Activated CD4-positive, alpha-beta memory T cell treated with anti-CD3 and anti-CD28 coated beads, Interleukin-2, amount 10 ng/mL, durations not matched to agents 7 days and 5 days (primary cell): Measurements from ENCODE around the gene SIVA1. TPM values are rescaled to one million over a fixed set of nuclear protein-coding genes. Genes with fewer than 3 reads are reported as not detected.

Experiments used
- CTCF ChIA-PET: fragments of 350-600 bp; sonication (Branson Sonifier 250); formaldehyde crosslinking; loops from one replicate; lab custom pipeline; 2021; ENCODE audit warnings: antibody characterized with exemption, inconsistent platforms; lab: Charles Lee
- POLR2A ChIA-PET: fragments of 350-600 bp; sonication (Branson Sonifier 250); formaldehyde crosslinking; loops from one replicate; lab custom pipeline; 2021; ENCODE audit warnings: antibody characterized with exemption; lab: Charles Lee
- DNase-seq: peaks from one replicate; pipeline ENCODE4 v3.0.0-alpha.2; 2020
- H3K27ac Mint-ChIP-seq: one replicate; pipeline ENCODE4 v1.8.0; 2021; ENCODE audit warnings: mild to moderate bottlenecking, mixed read lengths
- H3K27me3 Mint-ChIP-seq: one replicate; pipeline ENCODE4 v1.8.0; 2021; ENCODE audit warnings: mixed read lengths
- H3K36me3 Mint-ChIP-seq: one replicate; pipeline ENCODE4 v1.8.0; 2021; ENCODE audit warnings: low read depth, mixed read lengths
- H3K4me1 Mint-ChIP-seq: one replicate; pipeline ENCODE4 v1.8.0; 2021; ENCODE audit warnings: mixed read lengths
- H3K4me3 Mint-ChIP-seq: one replicate; pipeline ENCODE4 v1.8.0; 2021; ENCODE audit warnings: mild to moderate bottlenecking, mixed read lengths
- H3K9me3 Mint-ChIP-seq: one replicate; pipeline ENCODE4 v1.8.0; 2021; ENCODE audit warnings: mixed read lengths
- total RNA-seq, 2 experiments: library from RNA; stranded (reverse); gene quantifications; one replicate each; pipeline ENCODE4 v1.2.3, GENCODE V29; 2021

Gene SIVA1
- total RNA-seq, 2 experiments from 2014 or later: 87.0 to 96.2 TPM

DNA sequence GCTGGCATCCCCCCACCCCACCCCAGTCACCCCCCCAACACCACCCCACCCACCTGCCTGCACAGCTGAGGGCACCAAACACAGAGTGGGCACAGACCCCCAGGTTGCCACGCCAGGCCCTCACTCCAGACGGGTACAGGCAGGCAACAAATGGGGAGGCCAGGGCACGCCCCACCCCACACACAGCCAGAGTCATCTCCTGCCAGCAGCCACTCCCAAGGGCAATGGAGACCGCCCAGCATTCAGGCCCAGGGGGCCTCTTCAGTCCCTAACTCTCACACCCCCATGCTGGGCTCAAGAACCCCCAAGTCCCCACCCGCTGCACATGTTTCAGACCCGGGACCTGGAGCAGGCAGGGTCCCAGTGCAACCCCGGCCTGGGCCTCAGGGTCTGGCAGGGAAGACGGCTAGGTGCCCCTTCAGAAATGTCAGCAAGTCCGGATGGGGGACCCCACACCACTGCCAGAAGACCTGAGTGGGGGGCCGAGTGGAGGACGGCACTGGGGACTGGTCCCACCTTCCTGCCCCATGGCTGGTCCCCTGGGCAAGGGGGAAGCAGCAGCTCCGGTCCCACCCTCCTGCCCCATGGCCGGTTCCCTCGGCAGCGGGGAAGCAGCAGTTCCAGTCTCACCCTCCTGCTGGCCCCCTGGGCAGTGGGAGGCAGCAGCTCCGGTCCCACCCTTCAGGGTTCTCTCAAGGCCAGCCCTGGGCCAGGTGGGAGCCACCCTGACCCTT lies 30.7 kb downstream of the SIVA1 start:
- H3K27me3 Mint-ChIP-seq: no peaks in the 10 kb centered on the region
- H3K4me1 Mint-ChIP-seq: peaks cover 6% of the 10 kb centered on the region
- ChIA-PET CTCF (no interaction called here), POLR2A (no interaction called here)
- no peaks in the 10 kb centered on the region for H3K9me3 Mint-ChIP-seq
- H3K36me3 Mint-ChIP-seq: no peaks in the 10 kb centered on the region
- DNase-seq: no peak
- H3K4me3 Mint-ChIP-seq: no peak overlapping the region
- H3K27ac Mint-ChIP-seq: no peak overlapping the region

DNA sequence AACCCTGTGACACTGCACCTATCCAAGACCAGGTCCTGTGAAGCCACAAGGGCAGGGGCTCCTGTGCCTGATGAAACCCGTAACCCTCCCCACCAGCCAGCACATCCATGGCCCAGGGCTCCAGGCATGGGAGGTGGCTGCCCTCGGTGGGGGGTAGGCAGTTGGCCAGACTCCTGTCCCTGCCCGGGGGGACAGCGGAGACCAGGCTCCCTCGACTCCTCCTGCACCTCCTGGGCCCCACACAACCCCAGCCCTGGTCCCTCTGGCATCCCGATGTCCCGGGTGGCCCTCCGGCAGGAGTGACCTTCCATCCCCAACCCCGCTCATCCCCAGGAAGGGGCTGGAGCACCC lies 31.2 kb downstream of the SIVA1 start:
- peaks cover 6% of the 10 kb centered on the region for H3K4me1 Mint-ChIP-seq
- H3K9me3 Mint-ChIP-seq: no peaks in the 10 kb centered on the region
- DNase-seq: no peak
- H3K4me3 Mint-ChIP-seq: no peak overlapping the region
- CTCF ChIA-PET: no interaction called here
- POLR2A ChIA-PET: interaction anchor here (0.9 kb wide), 1 partner anchor 10 kb away, joined by 3 read pairs; no protein-coding TSS in a partner anchor
- no peaks in the 10 kb centered on the region for H3K36me3 Mint-ChIP-seq
- no peaks in the 10 kb centered on the region for H3K27me3 Mint-ChIP-seq
- no peak overlapping the region for H3K27ac Mint-ChIP-seq

DNA sequence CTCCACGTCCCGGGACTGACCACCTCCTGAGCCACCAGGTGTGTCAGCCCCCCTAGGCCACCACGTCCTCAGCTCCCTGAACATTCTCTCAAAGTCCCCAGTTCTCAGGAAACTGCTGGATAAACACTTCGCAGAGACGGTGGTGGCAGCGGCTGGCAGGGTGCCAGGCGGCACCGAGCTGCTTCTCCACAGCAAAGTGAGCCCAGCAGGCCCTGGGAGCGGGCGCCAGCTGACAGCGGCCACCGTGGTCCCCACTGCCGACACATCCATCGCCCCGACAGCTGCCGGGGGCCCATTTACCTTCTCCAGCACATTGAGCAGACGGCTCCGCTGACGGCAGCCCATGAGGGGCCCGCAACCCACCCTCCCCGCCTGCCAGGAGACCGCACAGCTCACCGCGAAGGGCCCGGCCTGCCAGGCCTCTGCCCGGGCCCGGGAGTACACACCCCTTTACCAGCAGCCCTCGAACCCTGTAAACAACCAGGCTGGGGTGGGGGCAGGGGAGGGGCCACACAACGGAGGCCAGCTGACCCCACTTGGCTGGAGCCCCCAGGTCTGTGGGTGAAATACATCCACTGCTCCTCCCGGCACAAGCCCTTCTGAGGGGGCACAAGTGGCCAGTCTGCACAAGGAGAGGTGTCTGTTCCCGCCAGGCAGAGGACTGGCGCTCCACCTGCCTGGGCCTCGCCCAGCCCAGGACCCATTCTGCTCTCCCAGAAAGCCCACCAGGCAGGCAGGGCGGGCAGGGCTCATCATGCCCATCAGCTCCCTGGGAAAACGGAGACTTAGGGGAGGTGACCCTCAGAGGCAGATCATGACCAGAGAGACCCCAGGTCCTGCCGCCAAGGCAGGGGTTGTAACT lies 32.1 kb downstream of the SIVA1 start:
- Mint-ChIP-seq H3K4me1 (peaks cover 6% of the 10 kb centered on the region), H3K9me3 (no peaks in the 10 kb centered on the region), H3K4me3 (no peak overlapping the region), H3K27me3 (no peaks in the 10 kb centered on the region), H3K27ac (no peak overlapping the region), H3K36me3 (no peaks in the 10 kb centered on the region)
- DNase-seq: no peak
- CTCF ChIA-PET: no interaction called here
- POLR2A ChIA-PET: interaction anchor here (0.9 kb wide), 1 partner anchor 9 kb away, joined by 3 read pairs; no protein-coding TSS in a partner anchor

DNA sequence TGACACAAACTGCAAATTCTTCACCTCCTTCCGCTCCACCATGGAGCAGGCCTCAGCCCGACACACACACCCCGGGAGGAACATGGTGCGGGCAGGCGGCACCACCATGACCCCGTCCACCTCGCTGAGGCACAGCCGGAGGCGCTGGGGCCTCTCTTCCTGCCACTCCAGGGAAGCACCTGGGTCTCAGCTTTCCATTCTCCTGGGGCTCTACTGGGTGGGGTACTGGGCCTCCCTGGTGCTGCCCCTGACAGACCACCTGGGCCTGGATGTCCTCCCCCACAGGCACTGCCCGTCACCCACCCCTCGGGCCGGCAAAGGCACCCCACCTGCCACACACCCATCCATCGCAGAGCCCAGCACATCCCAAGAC lies 32.7 kb downstream of the SIVA1 start:
- POLR2A ChIA-PET: no interaction called here
- CTCF ChIA-PET: no interaction called here

DNA sequence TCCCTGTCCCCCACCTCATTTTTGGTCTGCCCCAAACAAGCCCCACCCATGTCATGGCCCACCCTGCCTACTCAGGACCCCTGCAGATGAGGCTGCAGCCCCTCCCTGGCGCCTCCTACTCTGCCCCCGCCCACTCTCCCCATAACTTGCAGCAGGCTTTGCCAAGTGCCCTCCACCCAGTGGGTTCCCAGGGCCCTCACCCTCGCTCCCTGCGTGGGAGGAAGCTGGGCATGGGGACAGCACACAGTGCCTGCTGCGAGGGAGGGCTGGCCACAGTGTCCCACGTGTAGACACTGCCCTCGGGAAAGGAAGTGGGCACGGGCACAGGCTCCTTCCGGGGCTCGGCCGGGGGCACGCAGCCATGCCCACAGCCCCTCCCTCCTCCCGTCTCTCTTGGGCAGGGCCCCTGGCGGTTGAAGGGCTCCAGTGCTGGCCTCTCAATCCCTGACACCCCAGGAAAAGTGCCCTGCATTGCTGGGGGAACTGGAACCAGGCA lies 33.2 kb downstream of the SIVA1 start:
- Mint-ChIP-seq H3K36me3 (no peaks in the 10 kb centered on the region), H3K9me3 (no peaks in the 10 kb centered on the region), H3K27ac (no peak overlapping the region), H3K4me1 (peaks cover 10% of the 10 kb centered on the region), H3K27me3 (no peaks in the 10 kb centered on the region), H3K4me3 (no peak overlapping the region)
- ChIA-PET POLR2A (no interaction called here), CTCF (interaction anchor here (0.7 kb wide), 1 partner anchor 416 kb away, joined by 3 read pairs; no protein-coding TSS in a partner anchor)
- no peak for DNase-seq

More for the DNA sequence above, 32.7 kb downstream of the SIVA1 start:
- no peak for DNase-seq
- no peaks in the 10 kb centered on the region for H3K9me3 Mint-ChIP-seq
- no peaks in the 10 kb centered on the region for H3K27me3 Mint-ChIP-seq
- H3K36me3 Mint-ChIP-seq: no peaks in the 10 kb centered on the region
- no peak overlapping the region for H3K27ac Mint-ChIP-seq
- peaks cover 6% of the 10 kb centered on the region for H3K4me1 Mint-ChIP-seq
- H3K4me3 Mint-ChIP-seq: no peak overlapping the region

DNA sequence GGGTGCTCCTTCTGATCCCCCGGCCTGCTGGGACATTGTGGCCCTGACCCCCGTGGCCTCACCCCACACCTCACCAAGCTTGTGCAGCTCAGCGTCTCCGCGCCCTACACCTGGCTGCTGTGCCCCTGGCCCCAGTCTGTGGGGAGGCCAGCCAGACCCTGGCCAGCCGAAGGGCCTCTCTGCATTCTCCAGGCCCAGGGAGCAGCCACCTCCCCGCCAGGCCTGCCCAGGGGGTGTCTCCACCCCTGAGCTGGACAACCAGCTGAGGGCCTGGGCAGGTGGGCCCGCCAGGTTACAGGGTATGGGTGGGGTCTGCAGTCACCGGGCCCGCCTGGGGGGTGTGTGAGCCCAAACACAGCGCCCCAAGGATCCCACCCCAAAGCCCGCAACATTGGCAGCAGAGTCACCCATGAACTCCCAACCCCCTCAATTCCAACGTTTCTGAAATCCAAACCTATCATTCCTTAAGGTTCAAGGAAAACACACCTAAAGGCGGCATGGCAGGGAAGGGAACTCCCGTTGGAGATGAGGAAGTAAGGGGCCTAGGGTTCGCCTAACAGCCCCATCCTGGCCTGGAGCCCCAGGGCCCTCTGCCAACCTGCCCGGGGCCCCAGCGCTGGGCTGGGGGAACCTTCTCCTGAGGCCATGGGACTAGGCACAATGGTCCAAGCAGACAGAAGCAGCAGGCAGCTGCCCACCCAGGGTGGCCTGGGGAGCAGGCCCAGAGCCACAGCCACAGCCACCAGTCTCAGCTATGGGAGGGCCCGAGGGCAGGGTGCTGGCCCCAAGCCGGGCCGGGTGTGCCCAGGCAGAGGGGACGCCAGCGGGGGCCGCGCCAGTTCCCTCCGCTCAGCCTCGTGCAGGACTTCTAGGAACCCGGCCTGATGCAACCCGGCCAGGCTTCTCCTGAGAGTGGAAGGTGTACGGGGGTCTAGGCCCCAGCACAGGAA lies 34.1 kb downstream of the SIVA1 start:
- no peaks in the 10 kb centered on the region for H3K27me3 Mint-ChIP-seq
- peaks cover 14% of the 10 kb centered on the region for H3K4me1 Mint-ChIP-seq
- no peak for DNase-seq
- H3K36me3 Mint-ChIP-seq: peaks cover 4% of the 10 kb centered on the region
- ChIA-PET POLR2A (no interaction called here), CTCF (interaction anchor here (0.7 kb wide), 1 partner anchor 417 kb away, joined by 3 read pairs; no protein-coding TSS in a partner anchor)
- H3K27ac Mint-ChIP-seq: no peak overlapping the region
- H3K9me3 Mint-ChIP-seq: no peaks in the 10 kb centered on the region
- no peak overlapping the region for H3K4me3 Mint-ChIP-seq

DNA sequence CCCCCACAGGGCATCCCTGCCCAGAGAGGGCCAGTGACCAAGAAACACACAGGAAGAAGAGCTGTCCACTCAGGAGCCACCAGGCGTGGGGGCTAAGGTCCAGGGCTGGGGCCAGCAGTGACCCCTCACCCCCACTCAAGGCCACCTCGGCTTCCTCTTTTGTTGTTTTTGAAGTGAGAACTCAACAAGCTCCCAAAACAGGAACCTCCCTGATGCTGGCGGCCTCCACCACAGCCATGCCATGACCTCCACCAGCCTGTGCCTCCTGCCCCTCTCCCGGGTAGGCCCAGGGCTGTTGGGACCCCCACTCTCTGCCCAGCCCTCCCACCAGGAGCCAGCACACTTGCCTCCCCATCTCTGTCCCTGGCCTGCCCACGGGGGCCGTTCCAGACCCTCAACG lies 34.8 kb downstream of the SIVA1 start:
- H3K27ac Mint-ChIP-seq: no peak overlapping the region
- H3K27me3 Mint-ChIP-seq: no peaks in the 10 kb centered on the region
- H3K36me3 Mint-ChIP-seq: peaks cover 4% of the 10 kb centered on the region
- H3K9me3 Mint-ChIP-seq: no peaks in the 10 kb centered on the region
- peaks cover 17% of the 10 kb centered on the region for H3K4me1 Mint-ChIP-seq
- ChIA-PET POLR2A (interaction anchor here (0.7 kb wide), 1 partner anchor 10 kb away, joined by 3 read pairs; no protein-coding TSS in a partner anchor), CTCF (no interaction called here)
- no peak for DNase-seq
- H3K4me3 Mint-ChIP-seq: no peak overlapping the region

DNA sequence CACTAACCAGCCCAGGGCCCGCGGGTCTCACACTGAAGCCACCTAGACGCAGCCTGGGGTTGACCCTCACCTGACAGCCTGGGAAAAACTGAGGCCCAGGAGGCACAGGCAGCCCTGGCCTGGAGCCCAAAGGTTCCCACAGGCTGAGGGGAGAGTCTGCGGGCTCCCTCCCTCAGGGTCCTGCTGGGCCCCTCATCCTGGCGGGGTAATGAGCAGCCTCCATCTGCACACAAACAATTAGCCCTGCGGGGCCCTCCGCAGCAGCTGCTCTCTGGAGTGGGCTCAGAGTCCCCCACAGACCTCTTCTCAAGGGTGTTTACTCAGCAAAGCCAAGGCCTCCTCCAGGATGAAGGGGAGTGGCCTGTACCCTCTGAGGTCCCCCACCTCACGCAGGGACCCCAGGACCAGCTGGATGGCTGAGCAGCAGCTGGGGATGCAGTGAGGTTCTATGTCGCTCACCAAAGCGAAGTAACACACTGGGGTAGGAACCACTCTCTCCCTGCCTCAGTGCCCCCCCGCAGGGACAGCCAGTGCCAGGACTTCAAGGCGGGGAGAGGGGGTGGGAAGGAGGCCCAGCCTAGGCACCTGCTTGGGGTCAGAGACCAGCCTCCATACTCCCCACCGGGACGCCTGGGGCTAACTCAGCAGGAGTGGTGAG lies 35.3 kb downstream of the SIVA1 start:
- Mint-ChIP-seq H3K9me3 (no peaks in the 10 kb centered on the region), H3K4me1 (peaks cover 23% of the 10 kb centered on the region), H3K36me3 (peaks cover 4% of the 10 kb centered on the region), H3K4me3 (no peak overlapping the region), H3K27me3 (no peaks in the 10 kb centered on the region), H3K27ac (no peak overlapping the region)
- ChIA-PET CTCF (no interaction called here), POLR2A (interaction anchor here (0.7 kb wide), 1 partner anchor 10 kb away, joined by 3 read pairs; no protein-coding TSS in a partner anchor)
- DNase-seq: no peak

DNA sequence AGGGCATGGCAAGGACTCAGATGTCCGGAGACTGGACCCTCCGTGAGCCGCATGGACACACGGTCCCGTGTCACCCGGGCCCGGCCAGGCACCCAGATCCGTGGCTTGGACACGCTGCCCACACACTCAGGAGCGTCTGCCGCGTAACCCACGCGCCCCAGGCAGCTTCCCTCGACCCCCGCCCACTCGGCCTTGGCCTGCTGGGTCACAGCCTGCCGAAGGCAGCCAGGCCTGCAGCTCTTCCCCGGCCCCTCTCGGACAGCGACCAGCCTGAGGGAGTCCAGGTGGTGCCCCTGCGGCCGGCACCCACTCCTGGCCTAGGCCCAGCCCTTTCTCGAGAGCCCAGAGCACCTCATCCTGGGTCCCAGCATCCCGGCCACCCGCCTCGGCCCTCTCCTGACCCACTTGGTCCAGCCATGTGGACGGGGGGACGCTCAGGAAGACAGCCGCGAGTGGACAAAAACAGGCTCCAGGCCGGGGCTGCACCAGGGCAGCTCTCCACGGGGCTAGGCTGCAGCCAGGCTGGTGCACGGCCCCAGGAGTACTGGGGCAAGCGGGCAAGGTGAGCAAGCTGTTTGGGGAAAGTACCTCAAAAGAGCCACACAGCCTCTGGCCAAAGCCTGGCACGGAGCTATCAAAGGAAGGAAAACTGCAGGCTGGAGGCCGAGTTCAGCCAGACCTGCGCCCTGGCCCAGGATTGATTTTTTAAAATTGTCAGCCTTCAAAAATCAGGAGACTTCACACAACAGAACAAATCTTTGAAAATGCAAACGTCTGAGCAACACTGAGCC lies 36.1 kb downstream of the SIVA1 start:
- no peaks in the 10 kb centered on the region for H3K27me3 Mint-ChIP-seq
- ChIA-PET CTCF (interaction anchor here (0.6 kb wide), 1 partner anchor 1647 kb away, joined by 3 read pairs; no protein-coding TSS in a partner anchor), POLR2A (no interaction called here)
- no peak for DNase-seq
- no peak overlapping the region for H3K27ac Mint-ChIP-seq
- peaks cover 4% of the 10 kb centered on the region for H3K36me3 Mint-ChIP-seq
- H3K4me1 Mint-ChIP-seq: peaks cover 31% of the 10 kb centered on the region
- no peaks in the 10 kb centered on the region for H3K9me3 Mint-ChIP-seq
- no peak overlapping the region for H3K4me3 Mint-ChIP-seq

DNA sequence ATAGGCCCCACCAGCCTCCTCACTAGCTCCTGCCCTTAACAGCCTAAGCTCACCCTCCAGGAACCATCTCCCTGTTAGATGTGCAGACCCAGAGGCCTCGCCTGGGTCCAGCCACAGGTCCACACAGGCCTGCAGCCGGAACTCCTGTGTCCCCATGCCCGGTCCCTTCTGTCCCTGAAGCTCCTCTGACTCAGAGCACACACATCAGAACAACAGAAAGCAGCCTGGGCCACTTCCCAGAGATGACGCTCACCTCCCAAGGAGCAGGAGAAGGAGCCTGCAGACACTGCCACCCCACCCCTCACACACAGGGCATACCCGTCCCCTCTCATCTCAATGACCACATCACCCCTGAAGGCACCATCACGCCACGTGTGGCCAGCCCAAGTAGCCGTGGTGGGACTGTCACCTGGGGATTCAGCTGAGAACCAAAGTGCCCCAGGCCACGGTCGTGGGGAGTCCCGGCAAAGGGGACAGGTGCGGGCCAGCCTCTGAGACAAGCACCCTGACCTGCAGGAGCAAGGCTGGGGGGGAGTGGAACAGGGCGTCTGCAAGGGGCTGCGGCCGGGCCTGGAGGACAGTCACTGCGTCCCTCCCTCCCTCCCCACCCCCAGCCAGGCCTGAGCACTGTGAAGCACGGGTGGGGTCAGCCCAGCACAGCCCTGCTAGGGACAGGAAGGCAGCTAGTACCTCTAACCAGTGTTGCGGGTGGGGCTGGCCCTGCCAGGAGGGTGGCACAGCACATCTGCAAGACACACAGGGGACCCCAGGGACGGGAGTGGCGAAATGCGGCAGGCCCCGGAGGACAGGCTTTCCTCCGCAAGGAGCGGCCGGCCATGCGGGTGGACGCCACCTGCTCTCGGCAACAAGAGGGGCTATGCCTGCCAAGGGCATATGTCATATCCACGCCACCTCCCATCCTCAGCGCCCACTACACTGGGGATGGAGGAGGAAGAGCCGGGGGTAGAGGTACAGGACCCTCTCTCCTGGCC lies 37.1 kb downstream of the SIVA1 start:
- POLR2A ChIA-PET: interaction anchor here (0.7 kb wide), 1 partner anchor 11 kb away, joined by 3 read pairs; the partner anchor contains the start of gene ZBTB42
- Mint-ChIP-seq H3K27me3 (no peaks in the 10 kb centered on the region), H3K27ac (no peak overlapping the region), H3K4me3 (no peak overlapping the region), H3K36me3 (peaks cover 4% of the 10 kb centered on the region), H3K9me3 (no peaks in the 10 kb centered on the region), H3K4me1 (peaks cover 37% of the 10 kb centered on the region)
- CTCF ChIA-PET: interaction anchor here (0.6 to 1.5 kb wide), 2 partner anchors 21 to 1648 kb away, joined by 3 to 4 read pairs; no protein-coding TSS in a partner anchor
- no peak for DNase-seq
